ENCODE measurements around the gene WDR1. TPM values are rescaled to one million over a fixed set of nuclear protein-coding genes. Genes with fewer than 3 reads are reported as not detected.

The WDR1 gene
- total RNA-seq, 2 experiments from 2014 or later, result 481 to 538 TPM

- DNase-seq (no peak), ATAC-seq (no peak)
- Mint-ChIP-seq H3K27me3 (peaks cover 21% of the 10 kb centered on the region), H3K27ac (no peak overlapping the region), H3K4me1 (peaks cover 21% of the 10 kb centered on the region), H3K4me3 (no peak overlapping the region), H3K36me3 (no peaks in the 10 kb centered on the region), H3K9me3 (ENCODE audit: low read depth) (no peaks in the 10 kb centered on the region)
- CTCF ChIA-PET, result interaction anchor here (1.1 to 1.3 kb wide), 2 partner anchors 16 to 128 kb away, joined by 3 to 4 read pairs; no protein-coding TSS in a partner anchor
These were observed 85.5 kb downstream of the WDR1 start for GRCh38 chr4:10030972-10031667.

GRCh38 chr4:10029403-10029802, 87.2 kb downstream of the WDR1 start:
- no peaks in the 10 kb centered on the region for H3K36me3 Mint-ChIP-seq
- CTCF ChIA-PET, result interaction anchor here (0.7 kb wide), 1 partner anchor 11 kb away, joined by 3 read pairs; no protein-coding TSS in a partner anchor
- H3K27ac Mint-ChIP-seq, result no peak overlapping the region
- ATAC-seq, result no peak
- no peak for DNase-seq
- H3K9me3 Mint-ChIP-seq (ENCODE audit: low read depth), result no peaks in the 10 kb centered on the region
- peaks cover 26% of the 10 kb centered on the region for H3K27me3 Mint-ChIP-seq
- peaks cover 21% of the 10 kb centered on the region for H3K4me1 Mint-ChIP-seq
- H3K4me3 Mint-ChIP-seq, result no peak overlapping the region

- Mint-ChIP-seq H3K27me3 (peaks cover 29% of the 10 kb centered on the region), H3K9me3 (ENCODE audit: low read depth) (no peaks in the 10 kb centered on the region), H3K4me1 (peaks cover 20% of the 10 kb centered on the region), H3K4me3 (no peak overlapping the region), H3K27ac (no peak overlapping the region), H3K36me3 (no peaks in the 10 kb centered on the region)
- CTCF ChIA-PET, result interaction anchor here (0.7 kb wide), 1 partner anchor 10 kb away, joined by 3 read pairs; no protein-coding TSS in a partner anchor
- ATAC-seq (no peak), DNase-seq (no peak)
These were observed 87.7 kb downstream of the WDR1 start for GRCh38 chr4:10028910-10029309.

GRCh38 chr4:10026485-10026884, 90.1 kb downstream of the WDR1 start:
- Mint-ChIP-seq H3K4me1 (no peaks in the 10 kb centered on the region), H3K36me3 (no peaks in the 10 kb centered on the region), H3K27ac (no peak overlapping the region), H3K4me3 (no peak overlapping the region), H3K27me3 (peaks cover 29% of the 10 kb centered on the region), H3K9me3 (ENCODE audit: low read depth) (no peaks in the 10 kb centered on the region)
- CTCF ChIA-PET, result interaction anchor here (1.0 kb wide), 1 partner anchor 44 kb away, joined by 3 read pairs; no protein-coding TSS in a partner anchor
- DNase-seq (no peak), ATAC-seq (no peak)

GRCh38 chr4:10025230-10025806, 91.3 kb downstream of the WDR1 start:
- DNase-seq (no peak), ATAC-seq (no peak)
- H3K36me3 Mint-ChIP-seq, result no peaks in the 10 kb centered on the region
- peaks cover 25% of the 10 kb centered on the region for H3K27me3 Mint-ChIP-seq
- no peaks in the 10 kb centered on the region for H3K4me1 Mint-ChIP-seq
- CTCF ChIA-PET, result interaction anchor here (0.6 to 1.0 kb wide), 3 partner anchors 9 to 526 kb away, joined by 3 to 5 read pairs (median 3); no protein-coding TSS in a partner anchor
- H3K9me3 Mint-ChIP-seq (ENCODE audit: low read depth), result no peaks in the 10 kb centered on the region
- no peak overlapping the region for H3K4me3 Mint-ChIP-seq
- H3K27ac Mint-ChIP-seq, result no peak overlapping the region

Small RNA genes within 50 kb of the gene (microRNA-seq; reads per million reads assigned to microRNA genes)
- 5.5 reads per million, percentile 15 among the genes with 10 or more reads in this experiment for gene MIR3138

Other genes with a start within 250 kb of the WDR1 start
- gene SLC2A9, start 95.3 kb downstream of the WDR1 start, total RNA-seq, result 1 to 10 TPM; 1.4 to 3.8 TPM